H1 (cell line): ENCODE measurements around the gene MS4A8. TPM values are rescaled to one million over a fixed set of nuclear protein-coding genes. Genes with fewer than 3 reads are reported as not detected.

Experiments used
- CTCF ChIA-PET: fragments of 300-600 bp; sonication (Branson Sonifier 250); formaldehyde crosslinking; loops from one replicate; lab custom pipeline; 2021; ENCODE audit not compliant: partially characterized antibody; lab: Charles Lee
- POLR2A ChIA-PET: fragments of 300-600 bp; sonication (Branson Sonifier 250); formaldehyde crosslinking; loops from one replicate; lab custom pipeline; 2021; ENCODE audit warnings: inconsistent platforms; ENCODE audit not compliant: partially characterized antibody; lab: Charles Lee
- DNase-seq, 2 experiments: peaks; one replicate each; pipeline versions ENCODE4 v3.0.0 to v3.0.0-alpha.2; 2010 to 2022; ENCODE audit warnings: low spot score in 2 of 2, low read depth in 1 of 2, mixed read lengths in 1 of 2
- FAIRE-seq: peaks from 2 replicates; lab custom pipeline; 2011; peaks lifted over from hg19 to GRCh38; lab: Jason Lieb, UNC
- H2AFZ ChIP-seq: 2 replicates; pipeline ENCODE4 v1.8.1; 2012; ENCODE audit warnings: low read length, inconsistent platforms
- H2AK5ac ChIP-seq: 2 replicates; pipeline ENCODE4 v1.6.1; 2013; ENCODE audit warnings: low read depth, low read length
- H2BK120ac ChIP-seq: replicated peaks from 2 replicates; pipeline ENCODE3; 2013; ENCODE audit warnings: low read depth, low read length, inconsistent platforms
- H2BK12ac ChIP-seq: 2 replicates; pipeline ENCODE4 v1.6.1; 2013; ENCODE audit warnings: low read depth, low read length
- H2BK15ac ChIP-seq: 2 replicates; pipeline ENCODE4 v1.6.1; 2013; ENCODE audit warnings: low read length
- H2BK20ac ChIP-seq: 2 replicates; pipeline ENCODE4 v1.6.1; 2013; ENCODE audit warnings: low read length
- H2BK5ac ChIP-seq: 2 replicates; pipeline ENCODE4 v1.6.1; 2013; ENCODE audit warnings: low read depth, low read length
- H3K14ac ChIP-seq: 2 replicates; pipeline ENCODE4 v1.6.1; 2013; ENCODE audit warnings: inconsistent platforms; ENCODE audit not compliant: insufficient read length
- H3K18ac ChIP-seq: 2 replicates; pipeline ENCODE4 v1.6.1; 2013; ENCODE audit warnings: low read length; ENCODE audit errors: extremely low read depth
- H3K23ac ChIP-seq: 2 replicates; pipeline ENCODE4 v1.6.1; 2013; ENCODE audit warnings: inconsistent platforms; ENCODE audit not compliant: insufficient read length
- H3K23me2 ChIP-seq: 2 replicates; pipeline ENCODE4 v1.6.1; 2013; ENCODE audit warnings: low read depth, low read length
- H3K27ac ChIP-seq: 2 replicates; pipeline ENCODE4 v1.6.1; 2011; ENCODE audit warnings: low read depth, low read length, inconsistent platforms
- H3K27me3 ChIP-seq, 4 experiments: replicated peaks in 1 of 4; 1 replicate in 1 of 4; 2 replicates in 3 of 4; pipeline versions ENCODE4 v1.6.1 to v1.8.1; 2011 to 2013; ENCODE audit warnings: low read length in 3 of 4, mild to moderate bottlenecking in 3 of 4, inconsistent platforms in 2 of 4, mixed read lengths in 2 of 4, moderate library complexity in 1 of 4; ENCODE audit not compliant: control insufficient read depth in 3 of 4, insufficient read depth in 3 of 4; ENCODE audit errors: extremely low read depth in 1 of 4
- H3K36me3 ChIP-seq, 4 experiments: 2 replicates each; pipeline versions ENCODE4 v1.6.1 to v1.8.1; 2011 to 2013; ENCODE audit warnings: mild to moderate bottlenecking in 4 of 4, low read length in 3 of 4, moderate library complexity in 2 of 4, control low read depth in 1 of 4, inconsistent platforms in 1 of 4; ENCODE audit not compliant: insufficient read depth in 4 of 4, control insufficient read depth in 2 of 4
- H3K4ac ChIP-seq: replicated peaks from 2 replicates; pipeline ENCODE3; 2013; ENCODE audit warnings: low read length, low read depth, mixed read lengths, inconsistent platforms; ENCODE audit not compliant: insufficient read length
- H3K4me1 ChIP-seq, 4 experiments: replicated peaks in 1 of 4; 1 replicate in 1 of 4; 2 replicates in 3 of 4; pipeline versions ENCODE4 v1.6.1 to v1.8.1; 2011 to 2013; ENCODE audit warnings: low read length in 3 of 4, inconsistent platforms in 2 of 4, mixed read lengths in 1 of 4; ENCODE audit not compliant: insufficient read depth in 4 of 4, control insufficient read depth in 3 of 4
- H3K4me2 ChIP-seq, 2 experiments: 2 replicates each; pipeline versions ENCODE4 v1.6.1 to v1.8.1; 2011 to 2013; ENCODE audit warnings: low read depth in 2 of 2, low read length in 2 of 2, control low read depth in 1 of 2, inconsistent platforms in 1 of 2, mild to moderate bottlenecking in 1 of 2; ENCODE audit not compliant: insufficient read depth in 1 of 2
- H3K4me3 ChIP-seq, 4 experiments: fragments of 200-600, 300-600 bp in 1 of 4; sonication (generic), shearing (Covaris generic), sonication (Bioruptor Twin) in 1 of 4; 2 replicates each; pipeline versions ENCODE4 v1.5.1 to v1.8.1; 2011 to 2016; ENCODE audit warnings: low read length in 4 of 4, low read depth in 3 of 4, control low read depth in 2 of 4, inconsistent platforms in 2 of 4, mild to moderate bottlenecking in 2 of 4, mixed read lengths in 1 of 4, moderate library complexity in 1 of 4; ENCODE audit not compliant: insufficient read depth in 2 of 4; ENCODE audit errors: extremely low read depth in 1 of 4
- H3K56ac ChIP-seq: replicated peaks from 2 replicates; pipeline ENCODE3; 2013; ENCODE audit warnings: low read depth, mild to moderate bottlenecking, mixed read lengths, low read length, inconsistent platforms; ENCODE audit not compliant: insufficient read length
- H3K79me1 ChIP-seq: 2 replicates; pipeline ENCODE4 v1.6.1; 2013; ENCODE audit warnings: low read depth, low read length, control low read depth
- H3K79me2 ChIP-seq, 2 experiments: 2 replicates each; pipeline versions ENCODE4 v1.6.1 to v1.8.1; 2012 to 2013; ENCODE audit warnings: low read length in 2 of 2, mild to moderate bottlenecking in 2 of 2, inconsistent platforms in 1 of 2; ENCODE audit not compliant: insufficient read depth in 2 of 2, control insufficient read depth in 1 of 2
- H3K9ac ChIP-seq, 4 experiments: replicated peaks in 1 of 4; 1 replicate in 1 of 4; 2 replicates in 3 of 4; pipeline versions ENCODE4 v1.6.1 to v1.8.1; 2011 to 2013; ENCODE audit warnings: low read depth in 3 of 4, low read length in 3 of 4, control low read depth in 2 of 4, mild to moderate bottlenecking in 2 of 4, moderate library complexity in 2 of 4, inconsistent platforms in 1 of 4; ENCODE audit errors: extremely low read depth in 1 of 4
- H3K9me3 ChIP-seq, 2 experiments: 2 replicates each; pipeline versions ENCODE4 v1.6.1 to v1.8.1; 2012 to 2013; ENCODE audit warnings: mild to moderate bottlenecking in 2 of 2, moderate library complexity in 2 of 2, control low read depth in 1 of 2, inconsistent platforms in 1 of 2, low read depth in 1 of 2, low read length in 1 of 2, mixed read lengths in 1 of 2; ENCODE audit not compliant: insufficient read depth in 2 of 2
- H4K20me1 ChIP-seq, 2 experiments: replicated peaks in 1 of 2; 2 replicates each; pipeline versions ENCODE3 to v1.8.1; 2011 to 2013; ENCODE audit warnings: inconsistent platforms in 2 of 2, low read length in 2 of 2, mild to moderate bottlenecking in 1 of 2; ENCODE audit not compliant: insufficient read depth in 2 of 2, control insufficient read depth in 1 of 2
- H4K5ac ChIP-seq: 2 replicates; pipeline ENCODE4 v1.6.1; 2013; ENCODE audit warnings: low read length, low read depth, mixed read lengths, inconsistent platforms; ENCODE audit not compliant: insufficient read length
- H4K8ac ChIP-seq: 2 replicates; pipeline ENCODE4 v1.8.0; 2013; ENCODE audit warnings: mild to moderate bottlenecking, moderate library complexity, low read length, inconsistent platforms; ENCODE audit not compliant: insufficient read depth; ENCODE audit errors: extremely low read depth
- H4K91ac ChIP-seq: replicated peaks from 2 replicates; pipeline ENCODE3; 2013; ENCODE audit warnings: low read length, mixed read lengths, inconsistent platforms; ENCODE audit not compliant: insufficient read length
- EZH2 ChIP-seq: fragments of 200-600 bp; sonication (generic); IDR thresholded peaks from 2 replicates; pipeline ENCODE4 v1.7.1; 2012; ENCODE audit warnings: low read depth, mild to moderate bottlenecking, moderate library complexity, low read length, inconsistent platforms; ENCODE audit not compliant: severe bottlenecking
- RAD21 ChIP-seq, 2 experiments: IDR thresholded peaks in 1 of 2; conservative IDR thresholded peaks in 1 of 2; 2 replicates each; pipeline ENCODE4 v1.6.1; 2011; ENCODE audit warnings: low read depth in 2 of 2, low read length in 2 of 2, improper control_type of control experiment in 1 of 2, inconsistent platforms in 1 of 2, mild to moderate bottlenecking in 1 of 2, moderate library complexity in 1 of 2
- RFX5 ChIP-seq: IDR thresholded peaks from 2 replicates; pipeline ENCODE4 v1.6.1; 2011; ENCODE audit warnings: low read depth, low read length, improper control_type of control experiment, borderline replicate concordance
- SIN3A ChIP-seq, 2 experiments: IDR thresholded peaks in 1 of 2; conservative IDR thresholded peaks in 1 of 2; 2 replicates each; pipeline ENCODE4 v1.6.1; 2011 to 2012; ENCODE audit warnings: low read length in 2 of 2, improper control_type of control experiment in 1 of 2, low read depth in 1 of 2, mild to moderate bottlenecking in 1 of 2
- SP1 ChIP-seq: IDR thresholded peaks from 2 replicates; pipeline ENCODE4 v1.6.1; 2011; ENCODE audit warnings: low read depth, low read length
- SUZ12 ChIP-seq: fragments of 200-600 bp; sonication (generic); IDR thresholded peaks from 2 replicates; pipeline ENCODE4 v1.6.1; 2012; ENCODE audit warnings: mild to moderate bottlenecking, inconsistent platforms, low read length, moderate library complexity, mixed read lengths
- TEAD4 ChIP-seq: IDR thresholded peaks from 2 replicates; pipeline ENCODE4 v1.6.1; 2012; ENCODE audit warnings: low read depth, low read length, inconsistent platforms, mixed read lengths
- WGBS, 2 experiments: shearing (Covaris generic) in 1 of 2; methylation state at CpG; one replicate each; pipeline versions ENCODE4 v1.1.6 to v1.1.7; 2013 to 2015; ENCODE audit warnings: low lambda C conversion rate in 2 of 2, mixed read lengths in 2 of 2, inconsistent platforms in 1 of 2, low coverage in 1 of 2, missing lambda C conversion rate in 1 of 2; ENCODE audit not compliant: insufficient replicate concordance in 2 of 2, insufficient coverage in 1 of 2, insufficient read length in 1 of 2; ENCODE audit errors: extremely low coverage in 1 of 2, missing lambda C conversion rate in 1 of 2; 5-methylcytosine and 5-hydroxymethylcytosine counted together
- polyA plus RNA-seq, 7 experiments: library from polyadenylated mRNA; depleted of rRNA in 3 of 7; stranded (reverse) in 5 of 7; unstranded in 2 of 7; fragments of >200 nt in 5 of 7; fragments of 200-250 nt in 2 of 7; gene quantifications; 1 replicate in 5 of 7; 2 replicates in 1 of 7; 4 replicates in 1 of 7; pipeline versions ENCODE4 v1.2.1 to v1.2.3, GENCODE V29; 2011 to 2013; ENCODE audit warnings: missing spikeins in 2 of 7, mixed read lengths in 2 of 7
- total RNA-seq: library from RNA; stranded (reverse); fragmentation: NEBNext Ultra II Directional; extraction: Animal tissue kit (Norgen Biotek cat#: 25700); gene quantifications from 2 replicates; pipeline ENCODE4 v1.2.1, GENCODE V29; 2021
- TF ChIP-seq, protein P1 (sequence below): IDR thresholded peaks from 2 replicates; pipeline ENCODE4 v1.6.1; 2011; ENCODE audit warnings: low read depth, mild to moderate bottlenecking, low read length; ENCODE audit not compliant: insufficient read depth

MS4A8 gene
- total and polyA plus RNA-seq, 2 of the 8 experiments (the other 6 are each of a cell fraction or from before 2014, with no cell fraction given) = not detected

DNA sequence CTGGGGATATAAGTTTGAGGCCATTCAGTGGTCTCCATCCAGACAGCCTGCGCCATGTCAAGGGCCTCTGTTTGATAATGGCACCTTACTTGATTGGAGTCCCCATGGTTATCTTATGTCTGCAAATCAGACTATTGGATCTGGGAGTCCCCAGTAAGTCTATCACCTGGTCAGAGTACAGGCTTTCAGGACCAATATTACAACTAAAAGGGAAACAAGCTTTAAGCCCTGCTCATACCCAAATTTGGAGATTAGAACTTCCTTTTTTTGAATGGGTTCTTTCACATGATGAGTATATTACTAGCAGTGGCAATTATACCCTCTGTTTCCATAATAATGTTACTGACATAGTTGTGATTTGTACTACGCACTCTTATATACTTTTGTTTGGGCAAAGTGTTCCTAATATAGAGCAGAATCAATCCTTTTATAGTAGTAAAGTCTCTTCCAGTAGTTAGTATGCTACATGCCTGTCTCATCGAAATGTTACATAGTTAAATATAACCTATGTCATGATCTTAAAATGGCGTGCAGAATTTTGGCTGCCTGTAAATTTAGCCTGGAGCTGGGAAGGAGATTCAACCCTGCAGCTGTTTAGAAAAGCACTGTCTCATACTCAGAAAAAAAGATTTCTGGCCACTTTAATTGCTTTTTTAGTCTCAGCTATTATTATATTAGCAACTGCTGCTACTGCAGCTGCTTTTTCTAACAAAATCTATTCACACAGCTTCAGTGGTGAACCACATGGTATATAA, 62.2 kb downstream of the MS4A8 start:
- DNase-seq (no peak), FAIRE-seq (no peak)
- Histone ChIP-seq H3K4me2 (no peak overlapping the region), H3K36me3 (no peaks in the 10 kb centered on the region), H2BK15ac (no peak overlapping the region), H3K27me3 (no peaks in the 10 kb centered on the region), H3K27ac (no peak overlapping the region), H3K4ac (no peak overlapping the region), H3K9me3 (0 out of 4 replicates have a peak, but pooled peaks cover 0 to 4% of the 10 kb centered on the region in 2 experiments), H4K8ac (no peak overlapping the region), H2AK5ac (no peak overlapping the region), H2AFZ (no peak overlapping the region), H3K4me1 (peaks cover 0 to 1% (median 0%) of the 10 kb centered on the region in 4 experiments; a peak in 1 of 7 replicates), H4K20me1 (no peaks in the 10 kb centered on the region), H3K79me1 (no peaks in the 10 kb centered on the region), H2BK120ac (no peak overlapping the region), H2BK12ac (no peak overlapping the region), H3K23me2 (no peaks in the 10 kb centered on the region), H3K9ac (no peak overlapping the region), H3K14ac (no peak overlapping the region), H4K91ac (no peak overlapping the region), H2BK20ac (no peak overlapping the region), H2BK5ac (no peak overlapping the region), H4K5ac (no peak overlapping the region), H3K23ac (no peak overlapping the region), H3K79me2 (no peaks in the 10 kb centered on the region), H3K56ac (no peak overlapping the region), H3K4me3 (no peak overlapping the region), H3K18ac (no peak overlapping the region)
- POLR2A ChIA-PET = interaction anchor here (0.7 kb wide), 1 partner anchor 47 kb away, joined by 3 read pairs; no protein-coding TSS in a partner anchor
- WGBS, 2 experiments = 94% methylated on average over 4 of the region's 4 CpGs; no CpG with 5 or more reads in 1 of the 2 experiments
- CTCF ChIA-PET = interaction anchor here (0.7 to 8.3 kb wide), 16 partner anchors 12 to 413 kb away, joined by 3 to 145 read pairs (median 10); partner anchors contain the start of genes MS4A8 and PTGDR2
- TF ChIP-seq SIN3A (conservative IDR thresholded peaks at IDR 0.05 in 1 of 2, IDR thresholded peaks at IDR 0.05 in 1 of 2; ENCODE audit: low read depth in 1 of 2, low read length in 2 of 2) (no peak), TEAD4 (no peak), RAD21 (IDR thresholded peaks at IDR 0.05 in 1 of 2, conservative IDR thresholded peaks at IDR 0.05 in 1 of 2; ENCODE audit: low read depth in 2 of 2, low read length in 2 of 2) (no peak), EZH2 (no peak), SP1 (no peak), SUZ12 (no peak), RFX5 (no peak)
- TF ChIP-seq, protein P1, sequence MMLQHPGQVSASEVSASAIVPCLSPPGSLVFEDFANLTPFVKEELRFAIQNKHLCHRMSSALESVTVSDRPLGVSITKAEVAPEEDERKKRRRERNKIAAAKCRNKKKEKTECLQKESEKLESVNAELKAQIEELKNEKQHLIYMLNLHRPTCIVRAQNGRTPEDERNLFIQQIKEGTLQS = no peak
